HG02610 (cell line): ENCODE measurements around the gene SGPP2.
"Not testable (repeated sequence)": the region's sequence is repeated elsewhere in the genome, so short reads cannot be mapped to it uniquely, and the experiment has no call there.

Experiments
- ATAC-seq: cut with Tn5 transposase; IDR thresholded peaks from one replicate; pipeline ENCODE4 v1.9.1; 2021; ENCODE audit warnings: mild to moderate bottlenecking, moderate library complexity; ENCODE audit not compliant: unreplicated experiment

Gene SGPP2

GRCh38 chr2:222424729-222425671 lies 657 bp downstream of the SGPP2 start:
- ATAC-seq: peak; percentile 12

GRCh38 chr2:222427646-222428301 lies 3.4 kb downstream of the SGPP2 start:
- peak; percentile 27 for ATAC-seq

- ATAC-seq: no peak
Measured at GRCh38 chr2:222430071-222430470, 5.7 kb downstream of the SGPP2 start.

- no peak for ATAC-seq
Measured at GRCh38 chr2:222430681-222431080, 6.3 kb downstream of the SGPP2 start.

- no peak for ATAC-seq
Measured at GRCh38 chr2:222431869-222432268, 7.5 kb downstream of the SGPP2 start.

- peak; percentile 69 for ATAC-seq
Measured at GRCh38 chr2:222433332-222434173, 9.2 kb downstream of the SGPP2 start.

- peak; percentile 54 for ATAC-seq
Measured at GRCh38 chr2:222434204-222434603, 9.9 kb downstream of the SGPP2 start.

GRCh38 chr2:222435400-222436039 lies 11.2 kb downstream of the SGPP2 start:
- not testable (repeated sequence) for ATAC-seq

- ATAC-seq: no peak
Measured at GRCh38 chr2:222436040-222436413, 11.7 kb downstream of the SGPP2 start.

- no peak for ATAC-seq
Measured at GRCh38 chr2:222439692-222440091, 15.3 kb downstream of the SGPP2 start.

- no peak for ATAC-seq
Measured at GRCh38 chr2:222440673-222441422, 16.5 kb downstream of the SGPP2 start.

- ATAC-seq: no peak
Measured at GRCh38 chr2:222442665-222443064, 18.3 kb downstream of the SGPP2 start.

- ATAC-seq: no peak
Measured at GRCh38 chr2:222445227-222445626, 20.9 kb downstream of the SGPP2 start.

- ATAC-seq: no peak
Measured at GRCh38 chr2:222447131-222447530, 22.8 kb downstream of the SGPP2 start.

GRCh38 chr2:222448748-222449181 lies 24.4 kb downstream of the SGPP2 start:
- ATAC-seq: peak; percentile 34

- no peak for ATAC-seq
Measured at GRCh38 chr2:222450021-222450420, 25.7 kb downstream of the SGPP2 start.

- ATAC-seq: peak; percentile 97
Measured at GRCh38 chr2:222451224-222451674, 26.9 kb downstream of the SGPP2 start.

GRCh38 chr2:222452422-222452950 lies 28.1 kb downstream of the SGPP2 start:
- no peak for ATAC-seq

GRCh38 chr2:222456479-222457077 lies 32.2 kb downstream of the SGPP2 start:
- no peak for ATAC-seq
